Activated CD4-positive, alpha-beta T cell treated with anti-CD3 and anti-CD28 coated beads, Interleukin-2, amount 50 U/mL, for 24 hours (primary cell): Measurements from ENCODE around the gene OR12D2.
"Not testable (repeated sequence)": the region's sequence is repeated elsewhere in the genome, so short reads cannot be mapped to it uniquely, and the experiment has no call there.

Experiments
- DNase-seq, 2 donors: peaks; one replicate each; pipeline ENCODE4 v3.0.0-alpha.2; 2020; ENCODE audit warnings: low read depth in 1 of 2, low spot score in 1 of 2

The OR12D2 gene, protein sequence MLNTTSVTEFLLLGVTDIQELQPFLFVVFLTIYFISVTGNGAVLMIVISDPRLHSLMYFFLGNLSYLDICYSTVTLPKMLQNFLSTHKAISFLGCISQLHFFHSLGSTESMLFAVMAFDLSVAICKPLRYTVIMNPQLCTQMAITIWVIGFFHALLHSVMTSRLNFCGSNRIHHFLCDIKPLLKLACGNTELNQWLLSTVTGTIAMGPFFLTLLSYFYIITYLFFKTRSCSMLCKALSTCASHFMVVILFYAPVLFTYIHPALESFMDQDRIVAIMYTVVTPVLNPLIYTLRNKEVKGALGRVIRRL

GRCh38 chr6:29395331-29395730 is at the start of gene OR12D2:
Gene OR12D2 (plus strand): TSS chr6:29395631. CDS start chr6:29396700, 1,069 bp downstream.
- no peak for DNase-seq

DNA sequence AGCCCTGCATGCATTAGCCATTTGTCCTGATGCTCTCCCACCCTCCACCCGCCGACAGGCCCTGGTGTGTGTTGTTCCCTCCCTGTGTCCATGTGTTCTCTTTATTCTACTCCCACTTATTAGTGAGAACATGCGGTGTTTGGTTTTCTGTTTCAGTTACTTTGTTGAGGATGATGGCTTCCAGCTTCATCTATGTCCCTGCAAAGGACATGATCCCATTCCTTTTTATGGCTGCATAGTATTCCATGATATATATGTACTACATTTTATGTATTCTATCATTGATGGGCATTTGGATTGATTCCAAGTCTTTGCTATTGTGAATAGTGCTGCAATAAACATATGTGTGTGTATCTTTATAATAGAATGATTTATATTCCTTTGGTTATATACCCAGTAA is 46.1 kb upstream of the OR12D2 start:
- not testable (repeated sequence) for DNase-seq

GRCh38 chr6:29354980-29355379 is 40.5 kb upstream of the OR12D2 start:
- DNase-seq = no peak

DNA sequence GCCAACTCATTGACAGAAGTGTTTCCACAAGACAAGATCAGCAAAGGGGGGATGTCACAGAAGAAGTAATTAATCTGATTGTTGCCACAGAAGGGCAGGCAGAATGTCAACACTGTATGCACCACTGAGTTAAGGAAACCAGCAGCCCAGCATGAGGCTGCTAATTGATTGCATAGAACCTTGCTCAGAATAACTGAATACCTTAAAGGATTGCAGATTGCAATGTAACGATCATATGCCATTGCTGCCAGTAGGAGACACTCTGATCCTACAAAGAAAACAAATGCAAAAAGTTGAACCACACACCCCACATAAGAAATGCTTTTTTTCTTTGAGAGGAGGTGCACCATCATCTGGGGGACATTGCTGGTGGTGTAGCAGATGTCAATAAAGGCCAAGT is 39.8 kb upstream of the OR12D2 start:
- DNase-seq = no peak

- DNase-seq = no peak
Measured at GRCh38 chr6:29368765-29369164, 26.7 kb upstream of the OR12D2 start, which contains the start of gene OR5V1. Gene OR5V1 (minus strand): TSS chr6:29368865. CDS start chr6:29356195, 12,670 bp downstream.

DNA sequence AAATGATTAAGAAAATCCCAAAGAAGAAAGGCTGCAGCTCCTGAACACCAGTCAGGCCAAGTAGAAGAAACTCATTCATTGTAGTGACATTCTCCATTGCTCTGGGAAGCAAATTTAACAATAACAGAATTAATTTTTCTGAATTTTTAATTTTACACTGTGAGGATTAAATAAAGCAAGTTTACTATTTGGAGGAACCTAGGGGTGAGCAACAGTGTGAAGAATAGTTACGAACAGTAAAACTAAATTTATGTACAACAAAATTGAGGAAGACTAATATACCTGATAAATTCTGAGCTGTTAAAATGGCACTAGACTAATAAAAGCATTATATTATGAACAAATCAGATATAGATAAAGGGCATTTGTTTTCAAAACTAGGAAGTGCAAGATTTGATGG is 20.2 kb upstream of the OR12D2 start, which contains the start of gene OR12D3:
OR12D3 (minus strand) TSS at position 101 of the 400 bp plus-strand sequence; CDS start at position 97, 4 bp downstream.
- DNase-seq = no peak

DNA sequence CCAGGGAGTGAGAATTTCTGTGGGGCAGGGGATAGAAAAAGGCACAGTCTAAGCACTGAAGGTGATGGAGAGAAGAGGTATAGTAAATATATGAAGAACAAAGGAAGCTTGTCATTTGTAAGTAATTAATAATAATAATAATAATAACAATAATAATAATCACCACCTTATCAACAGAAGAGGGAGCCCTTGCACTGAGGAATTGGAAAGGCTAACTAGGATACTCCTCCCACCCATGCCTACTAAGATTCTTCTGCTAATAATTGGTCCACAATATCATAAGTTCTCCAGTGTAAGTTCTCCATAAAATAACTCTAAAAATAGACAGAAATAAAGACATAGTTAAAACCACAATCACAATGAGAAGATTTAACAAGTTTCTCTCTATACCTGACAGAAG is 19.4 kb upstream of the OR12D2 start:
- no peak for DNase-seq

- DNase-seq = no peak
Measured at GRCh38 chr6:29388533-29388932, 6.9 kb upstream of the OR12D2 start.

DNA sequence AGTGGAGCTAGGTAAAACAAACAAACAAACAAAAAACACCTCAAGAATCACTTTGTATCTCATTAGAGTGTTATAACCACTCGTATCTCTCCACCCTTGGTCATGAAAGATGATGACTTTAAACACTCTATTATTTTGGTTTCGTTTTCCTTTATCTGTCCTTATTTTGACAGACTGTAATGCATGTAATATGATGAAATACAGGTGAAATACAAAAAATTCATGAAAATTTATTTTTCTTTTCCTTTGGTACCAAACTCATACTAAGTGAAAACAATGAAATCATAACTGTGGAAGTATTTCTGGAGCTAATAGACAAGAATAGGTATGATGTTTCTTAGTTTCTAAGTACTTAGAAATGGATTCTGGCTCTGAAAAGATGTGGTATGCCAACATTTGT is 4.1 kb downstream of the OR12D2 start:
- DNase-seq = no peak

GRCh38 chr6:29403801-29404200 is 8.4 kb downstream of the OR12D2 start:
- no peak for DNase-seq

GRCh38 chr6:29414588-29414987 is 19.2 kb downstream of the OR12D2 start, which contains the start of gene OR12D1:
Gene OR12D1 (plus strand): TSS chr6:29414928.
- no peak for DNase-seq

- DNase-seq = no peak
Measured at GRCh38 chr6:29419516-29419915, 24.1 kb downstream of the OR12D2 start.

DNA sequence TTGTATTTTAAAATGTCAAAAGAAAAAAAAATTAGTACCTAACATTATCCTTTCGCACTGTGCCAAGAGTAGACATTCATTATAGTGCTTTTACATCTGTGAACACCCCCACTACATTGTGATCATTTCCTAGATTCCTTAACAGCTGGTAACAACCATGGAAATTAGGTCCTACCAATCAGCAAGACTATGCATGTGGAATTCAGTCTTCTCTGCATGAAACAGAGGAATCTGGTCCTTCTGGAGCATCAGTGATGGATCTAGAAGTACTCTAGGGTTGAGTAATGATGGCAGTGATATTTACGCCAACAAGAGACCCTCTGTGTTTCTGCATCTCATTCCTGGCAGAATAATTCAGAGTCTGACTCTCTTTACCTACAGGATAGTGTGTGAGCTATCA is 28.7 kb downstream of the OR12D2 start:
- DNase-seq = no peak

DNA sequence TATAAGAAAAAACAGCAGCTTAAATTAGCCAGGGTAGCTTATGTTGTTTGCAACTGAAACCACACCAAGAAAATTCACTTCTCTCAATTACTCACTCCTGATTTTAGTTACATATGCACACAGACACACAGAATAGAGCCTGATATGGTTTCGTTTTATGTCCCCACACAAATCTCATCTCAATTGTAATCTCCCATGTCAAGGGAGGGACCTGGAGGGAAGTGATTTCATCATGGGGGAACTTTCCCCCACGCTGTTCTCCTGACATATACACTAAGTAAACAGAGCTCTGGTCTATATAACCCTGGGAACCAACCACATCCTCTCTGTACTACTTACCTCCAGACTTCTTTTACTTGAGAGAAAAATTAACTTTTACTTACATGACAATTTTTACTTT is 29.1 kb downstream of the OR12D2 start:
- DNase-seq = no peak

- DNase-seq = no peak
Measured at GRCh38 chr6:29425075-29425474, 29.6 kb downstream of the OR12D2 start.

DNA sequence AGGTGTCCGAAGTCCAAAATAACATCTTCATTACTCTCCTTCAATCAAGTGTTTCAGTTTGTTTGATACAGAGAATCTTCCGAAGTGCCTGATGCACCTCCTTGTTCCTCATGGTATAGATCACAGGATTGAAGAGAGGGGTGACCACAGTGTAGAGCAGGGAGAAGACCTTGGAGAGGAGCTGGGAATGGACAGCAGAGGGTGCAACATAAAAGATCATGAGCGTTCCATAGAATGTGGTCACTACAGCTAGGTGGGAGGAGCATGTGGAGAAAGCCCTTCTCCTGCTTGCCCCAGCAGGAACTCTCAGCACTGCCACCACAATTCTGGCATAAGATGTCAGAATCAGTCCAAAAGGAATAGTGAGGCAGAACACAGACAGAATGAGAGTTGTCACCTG is 31.2 kb downstream of the OR12D2 start:
- DNase-seq = no peak

DNA sequence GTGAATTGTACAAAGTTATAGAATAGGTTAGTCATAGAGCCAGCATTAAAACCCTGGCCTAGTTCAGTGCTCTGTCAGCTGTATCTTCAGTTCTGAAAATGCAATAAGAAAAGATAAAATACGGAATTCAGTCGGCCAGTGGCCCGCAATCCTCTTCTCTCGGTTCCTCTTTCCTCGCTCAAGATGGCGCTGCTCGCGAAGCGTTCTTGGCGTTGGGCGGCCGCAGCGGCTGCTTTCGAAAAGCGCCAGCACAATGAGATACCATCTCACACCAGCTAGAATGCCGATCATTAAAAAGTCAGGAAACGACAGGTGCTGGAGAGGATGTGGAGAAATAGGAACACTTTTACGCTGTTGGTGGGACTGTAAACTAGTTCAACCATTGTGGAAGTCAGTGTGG is 41.3 kb downstream of the OR12D2 start:
- not testable (repeated sequence) for DNase-seq

DNA sequence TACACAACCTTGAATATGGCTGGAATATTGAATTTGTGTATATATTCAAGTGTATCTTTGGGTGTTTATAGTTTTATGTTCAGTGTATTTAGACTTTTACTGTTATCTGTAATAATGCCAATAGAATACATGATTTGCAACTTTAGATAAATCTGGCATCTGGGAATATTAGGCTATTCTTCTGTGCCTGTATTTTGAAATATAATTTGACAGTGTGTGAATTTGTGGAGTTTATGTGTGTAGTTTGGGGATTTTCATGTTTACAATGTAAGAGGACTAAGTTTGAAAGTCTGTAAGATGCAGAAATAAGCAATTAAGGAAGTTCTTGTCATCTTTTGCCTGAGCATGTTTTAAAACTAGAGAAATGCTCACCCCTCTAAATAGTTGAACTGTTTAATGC is 43.6 kb downstream of the OR12D2 start, which contains the start of gene OR10C1:
OR10C1 (plus strand) TSS at position 301 of the 400 bp plus-strand sequence. CDS start 710 bp downstream, outside the sequence.
- no peak for DNase-seq

- DNase-seq = no peak
Measured at GRCh38 chr6:29442719-29443118, 47.3 kb downstream of the OR12D2 start.

DNA sequence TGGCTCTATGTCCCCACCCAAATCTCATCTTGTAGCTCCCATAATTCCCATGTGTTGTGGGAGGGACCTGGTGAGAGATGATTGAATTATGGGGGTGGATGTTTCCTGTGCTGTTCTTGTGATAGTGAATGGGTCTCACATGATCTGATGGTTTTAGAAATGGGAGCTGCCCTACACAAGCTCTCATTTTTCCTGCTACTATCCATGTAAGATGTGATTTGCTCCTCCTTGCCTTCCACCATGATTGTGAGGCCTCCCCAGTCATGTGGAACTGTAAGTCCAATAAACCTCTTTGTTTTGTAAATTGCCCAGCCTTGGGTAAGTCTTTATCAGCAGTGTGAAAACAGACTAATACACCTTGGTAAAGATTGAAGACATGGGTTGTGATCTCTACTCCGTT is 48.6 kb downstream of the OR12D2 start:
- not testable (repeated sequence) for DNase-seq
